NOMO-1 treated with DMSO at 0.1 percent for 48 hours (cell line): Measurements from ENCODE around the gene SORBS2.
"Not testable (repeated sequence)": the region's sequence is repeated elsewhere in the genome, so short reads cannot be mapped to it uniquely, and the experiment has no call there.

Source experiments
- DNase-seq: peaks from one replicate; lab custom pipeline; 2025; ENCODE audit not compliant: unreplicated experiment; lab: John Stamatoyannopoulos, UW

SORBS2 gene

GRCh38 chr4:185811509-185812364, at the start of gene SORBS2:
Gene SORBS2, minus strand, starts transcription at chr4:185812194. Its CDS starts 121,623 bp downstream, at chr4:185690571.
- DNase-seq = no peak

- no peak for DNase-seq
These were observed 47.1 kb upstream of the SORBS2 start for GRCh38 chr4:185859111-185859510.

GRCh38 chr4:185857561-185857960, 45.6 kb upstream of the SORBS2 start:
- not testable (repeated sequence) for DNase-seq

- DNase-seq = no peak
These were observed 41.8 kb upstream of the SORBS2 start for GRCh38 chr4:185853841-185854240.

GRCh38 chr4:185852961-185853360, 41.0 kb upstream of the SORBS2 start:
- DNase-seq = no peak

GRCh38 chr4:185849664-185850550, 37.9 kb upstream of the SORBS2 start:
- DNase-seq = no peak

- DNase-seq = no peak
These were observed 35.5 kb upstream of the SORBS2 start for GRCh38 chr4:185847352-185848097.

GRCh38 chr4:185846505-185847150, 34.6 kb upstream of the SORBS2 start:
- no peak for DNase-seq

- DNase-seq = no peak
These were observed 34.0 kb upstream of the SORBS2 start for GRCh38 chr4:185845966-185846365.

GRCh38 chr4:185841451-185841850, 29.5 kb upstream of the SORBS2 start:
- no peak for DNase-seq

- no peak for DNase-seq
These were observed 29.0 kb upstream of the SORBS2 start for GRCh38 chr4:185840953-185841352.

GRCh38 chr4:185840201-185840600, 28.2 kb upstream of the SORBS2 start:
- DNase-seq = no peak

- DNase-seq = no peak
These were observed 27.8 kb upstream of the SORBS2 start for GRCh38 chr4:185839770-185840169.

GRCh38 chr4:185839194-185839712, 27.3 kb upstream of the SORBS2 start:
- no peak for DNase-seq

- no peak for DNase-seq
These were observed 26.7 kb upstream of the SORBS2 start for GRCh38 chr4:185838514-185839193.

GRCh38 chr4:185838104-185838452, 26.1 kb upstream of the SORBS2 start:
- no peak for DNase-seq

- no peak for DNase-seq
These were observed 25.6 kb upstream of the SORBS2 start for GRCh38 chr4:185837415-185838103.

GRCh38 chr4:185836241-185837084, 24.5 kb upstream of the SORBS2 start:
- no peak for DNase-seq
